Mesenchymal stem cell (in vitro differentiated cells and primary cell): ENCODE measurements around the gene FNDC3B.

Experiments used
- DNase-seq: peaks from one replicate; pipeline ENCODE4 v3.0.0-alpha.2; 2013
- H2AFZ ChIP-seq: one replicate; pipeline ENCODE4 v1.6.1; 2013; ENCODE audit warnings: low read depth, mild to moderate bottlenecking, control low read depth, inconsistent platforms, low read length, moderate library complexity
- H2AK5ac ChIP-seq: 2 replicates; pipeline ENCODE4 v1.6.1; 2013; ENCODE audit warnings: low read length, moderate library complexity, mild to moderate bottlenecking, inconsistent platforms; ENCODE audit not compliant: severe bottlenecking
- H2BK120ac ChIP-seq: one replicate; pipeline ENCODE4 v1.6.1; 2013; ENCODE audit warnings: low read depth, mild to moderate bottlenecking, inconsistent platforms, low read length, moderate library complexity
- H2BK12ac ChIP-seq, 2 experiments: one replicate each; pipeline ENCODE4 v1.6.1; 2013; ENCODE audit warnings: inconsistent platforms in 2 of 2, low read length in 2 of 2, mild to moderate bottlenecking in 2 of 2, moderate library complexity in 2 of 2, control low read depth in 1 of 2
- H2BK15ac ChIP-seq: one replicate; pipeline ENCODE4 v1.6.1; 2013; ENCODE audit warnings: mild to moderate bottlenecking, low read depth, inconsistent platforms; ENCODE audit not compliant: poor library complexity, severe bottlenecking
- H2BK5ac ChIP-seq: 2 replicates; pipeline ENCODE4 v1.6.1; 2013; ENCODE audit warnings: low read depth, mild to moderate bottlenecking, low read length, control low read depth, inconsistent platforms; ENCODE audit not compliant: poor library complexity, severe bottlenecking
- H3K14ac ChIP-seq, 2 experiments: one replicate each; pipeline ENCODE4 v1.6.1; 2013; ENCODE audit warnings: inconsistent platforms in 2 of 2, low read length in 2 of 2, control low read depth in 1 of 2, mild to moderate bottlenecking in 1 of 2, moderate library complexity in 1 of 2
- H3K18ac ChIP-seq, 2 experiments: one replicate each; pipeline ENCODE4 v1.6.1; 2013; ENCODE audit warnings: inconsistent platforms in 2 of 2, low read length in 2 of 2, control low read depth in 1 of 2, low read depth in 1 of 2, mild to moderate bottlenecking in 1 of 2
- H3K23ac ChIP-seq, 2 experiments: one replicate each; pipeline ENCODE4 v1.6.1; 2013; ENCODE audit warnings: inconsistent platforms in 2 of 2, low read length in 2 of 2, mild to moderate bottlenecking in 2 of 2, moderate library complexity in 2 of 2, control low read depth in 1 of 2
- H3K27ac ChIP-seq: 2 replicates; pipeline ENCODE4 v1.5.1; 2013; ENCODE audit warnings: mild to moderate bottlenecking, moderate library complexity, low read length, control low read depth, inconsistent platforms; ENCODE audit not compliant: poor library complexity, severe bottlenecking
- H3K27me3 ChIP-seq, 2 experiments: 2 replicates each; pipeline versions ENCODE4 v1.6.1 to v1.7.0; 2013; ENCODE audit warnings: low read length in 2 of 2, mild to moderate bottlenecking in 2 of 2, moderate library complexity in 2 of 2, control low read depth in 1 of 2, inconsistent platforms in 1 of 2; ENCODE audit not compliant: control insufficient read depth in 1 of 2, insufficient read depth in 1 of 2
- H3K36me3 ChIP-seq, 2 experiments: 2 replicates each; pipeline versions ENCODE4 v1.6.1 to v1.7.0; 2013; ENCODE audit warnings: low read length in 2 of 2, control low read depth in 1 of 2, inconsistent platforms in 1 of 2, low read depth in 1 of 2, mild to moderate bottlenecking in 1 of 2; ENCODE audit not compliant: insufficient read depth in 2 of 2, control insufficient read depth in 1 of 2
- H3K4ac ChIP-seq, 2 experiments: one replicate each; pipeline ENCODE4 v1.6.1; 2013; ENCODE audit warnings: inconsistent platforms in 2 of 2, low read length in 2 of 2, mild to moderate bottlenecking in 2 of 2, moderate library complexity in 2 of 2, control low read depth in 1 of 2, low read depth in 1 of 2
- H3K4me1 ChIP-seq: 2 replicates; pipeline ENCODE4 v1.6.1; 2013; ENCODE audit warnings: low read depth, low read length, control low read depth; ENCODE audit not compliant: control insufficient read depth, insufficient read depth
- H3K4me2 ChIP-seq: 2 replicates; pipeline ENCODE4 v1.6.1; 2013; ENCODE audit warnings: low read length, mild to moderate bottlenecking, inconsistent platforms; ENCODE audit not compliant: poor library complexity, severe bottlenecking
- H3K4me3 ChIP-seq, 2 experiments: 2 replicates each; pipeline versions ENCODE4 v1.5.1 to v1.7.0; 2013; ENCODE audit warnings: low read length in 2 of 2, mild to moderate bottlenecking in 2 of 2, control low read depth in 1 of 2, low read depth in 1 of 2; ENCODE audit not compliant: insufficient read depth in 1 of 2
- H3K79me1 ChIP-seq: replicated peaks from 2 replicates; pipeline ENCODE4 v1.6.1; 2013; ENCODE audit warnings: mild to moderate bottlenecking, control low read depth, low read length, inconsistent platforms; ENCODE audit not compliant: poor library complexity, severe bottlenecking
- H3K9ac ChIP-seq: 2 replicates; pipeline ENCODE4 v1.7.0; 2013; ENCODE audit warnings: mild to moderate bottlenecking, low read length, moderate library complexity
- H3K9me3 ChIP-seq: 2 replicates; pipeline ENCODE4 v1.7.0; 2013; ENCODE audit warnings: mild to moderate bottlenecking, low read length; ENCODE audit not compliant: control insufficient read depth
- H4K8ac ChIP-seq: one replicate; pipeline ENCODE4 v1.6.1; 2013; ENCODE audit warnings: inconsistent platforms, mild to moderate bottlenecking, low read length, moderate library complexity
- H4K91ac ChIP-seq: one replicate; pipeline ENCODE4 v1.6.1; 2013; ENCODE audit warnings: mild to moderate bottlenecking, low read length, inconsistent platforms
- WGBS: methylation state at CpG from one replicate; pipeline ENCODE4 v1.1.7; 2013; ENCODE audit warnings: mixed read lengths; 5-methylcytosine and 5-hydroxymethylcytosine counted together

FNDC3B gene

DNA sequence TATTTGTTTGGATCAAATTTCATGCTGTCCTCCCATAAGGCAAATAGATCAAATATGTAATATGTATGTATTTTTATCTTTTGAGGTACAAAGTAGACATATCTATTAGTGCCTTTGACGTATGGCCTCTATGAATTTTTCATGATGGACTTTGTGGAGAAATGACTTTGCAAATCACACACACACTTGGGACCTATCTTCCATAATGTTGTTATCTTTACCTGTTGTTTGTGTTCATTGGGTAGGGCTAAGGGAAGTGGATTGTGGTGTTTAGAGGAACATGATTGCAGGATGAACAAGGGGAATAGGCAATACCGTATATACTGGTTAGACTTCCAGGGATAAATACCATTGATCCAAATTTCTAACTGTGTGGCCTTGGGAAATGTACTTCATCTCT lies 266.6 kb downstream of the FNDC3B start:
- no peak overlapping the region for H2AK5ac ChIP-seq
- H3K18ac ChIP-seq = peak overlapping the region in 1 of 2 experiments; percentile 28
- no peaks in the 10 kb centered on the region for H3K9me3 ChIP-seq
- H2BK15ac ChIP-seq = no peak overlapping the region
- H4K8ac ChIP-seq = no peak overlapping the region
- H3K14ac ChIP-seq = no peak overlapping the region
- no peak overlapping the region for H3K4me3 ChIP-seq
- no peak overlapping the region for H3K23ac ChIP-seq
- H2BK5ac ChIP-seq = no peak overlapping the region
- H3K4me2 ChIP-seq = no peak overlapping the region
- peak overlapping the region; percentile 27 for H3K9ac ChIP-seq
- H4K91ac ChIP-seq = no peak overlapping the region
- no peak overlapping the region for H3K27ac ChIP-seq
- no peaks in the 10 kb centered on the region for H3K27me3 ChIP-seq
- no peak overlapping the region for H3K4ac ChIP-seq
- H2AFZ ChIP-seq = no peak overlapping the region
- H3K79me1 ChIP-seq = peaks cover 16% of the 10 kb centered on the region
- WGBS = no CpG with 5 or more reads among the region's 2 CpGs
- no peak overlapping the region for H2BK12ac ChIP-seq
- no peak for DNase-seq
- peaks cover 23 to 83% of the 10 kb centered on the region in 2 experiments for H3K36me3 ChIP-seq
- H3K4me1 ChIP-seq = peaks cover 3% of the 10 kb centered on the region
- no peak overlapping the region for H2BK120ac ChIP-seq

DNA sequence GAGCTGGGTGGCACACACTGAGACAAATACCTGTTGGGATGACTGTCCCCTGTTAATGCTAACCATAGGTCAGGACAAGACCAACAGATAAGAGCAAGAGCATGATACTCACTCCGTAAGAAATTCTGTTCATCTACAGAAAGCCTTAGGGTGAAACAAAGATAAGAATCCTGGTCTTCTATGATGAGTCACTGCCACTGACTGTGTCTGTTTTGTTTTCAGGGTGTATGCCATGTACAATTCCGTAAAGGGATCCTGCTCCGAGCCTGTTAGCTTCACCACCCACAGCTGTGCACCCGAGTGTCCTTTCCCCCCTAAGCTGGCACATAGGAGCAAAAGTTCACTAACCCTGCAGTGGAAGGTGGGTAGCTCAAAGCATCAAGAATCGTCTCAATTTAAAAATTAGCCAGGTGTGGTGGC lies 267.8 kb downstream of the FNDC3B start:
- Histone ChIP-seq H3K27ac (peak overlapping the region; percentile 48), H3K79me1 (peaks cover 15% of the 10 kb centered on the region), H3K18ac (peak overlapping the region in 1 of 2 experiments; percentile 1), H3K4ac (no peak overlapping the region), H3K4me2 (no peak overlapping the region), H3K4me1 (peaks cover 3% of the 10 kb centered on the region), H2AK5ac (no peak overlapping the region), H2BK120ac (no peak overlapping the region), H3K14ac (no peak overlapping the region), H2BK15ac (no peak overlapping the region), H3K23ac (no peak overlapping the region), H3K4me3 (no peak overlapping the region), H2BK12ac (no peak overlapping the region), H4K91ac (no peak overlapping the region), H3K27me3 (no peaks in the 10 kb centered on the region), H4K8ac (no peak overlapping the region), H3K9ac (no peak overlapping the region), H3K9me3 (no peaks in the 10 kb centered on the region), H2AFZ (no peak overlapping the region), H2BK5ac (no peak overlapping the region), H3K36me3 (peaks cover 26 to 78% of the 10 kb centered on the region in 2 experiments)
- peak; percentile 77 for DNase-seq
- 42% methylated on average over 5 of the region's 5 CpGs for WGBS

DNA sequence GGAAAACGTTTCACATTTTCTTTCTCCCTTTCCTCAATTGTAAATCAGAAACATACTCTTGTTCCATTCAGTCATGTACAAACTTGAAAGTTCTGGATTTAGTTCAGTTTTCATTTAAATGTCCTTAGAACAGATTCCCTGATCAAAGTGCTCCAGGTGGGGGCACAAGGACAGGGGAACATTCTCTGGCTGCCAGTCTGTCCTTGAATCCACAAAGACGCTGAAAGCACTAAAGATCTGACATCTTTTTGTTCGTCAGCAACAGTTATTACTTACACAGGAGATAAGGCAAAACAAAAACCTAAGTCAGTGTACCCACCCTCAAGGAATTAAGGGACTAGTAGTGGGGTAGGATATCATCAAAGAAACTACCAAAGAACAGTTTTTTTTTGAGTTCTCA lies 269.7 kb downstream of the FNDC3B start:
- no peak overlapping the region for H2AFZ ChIP-seq
- no peaks in the 10 kb centered on the region for H3K27me3 ChIP-seq
- no CpG with 5 or more reads among the region's 3 CpGs for WGBS
- no peak overlapping the region for H3K4me2 ChIP-seq
- H2BK12ac ChIP-seq = no peak overlapping the region
- no peak overlapping the region for H4K8ac ChIP-seq
- no peak overlapping the region for H3K4me3 ChIP-seq
- no peaks in the 10 kb centered on the region for H3K9me3 ChIP-seq
- no peak overlapping the region for H3K23ac ChIP-seq
- H3K9ac ChIP-seq = no peak overlapping the region
- H2BK120ac ChIP-seq = no peak overlapping the region
- H2AK5ac ChIP-seq = no peak overlapping the region
- H3K27ac ChIP-seq = no peak overlapping the region
- H3K4me1 ChIP-seq = peaks cover 6% of the 10 kb centered on the region
- no peak overlapping the region for H2BK15ac ChIP-seq
- DNase-seq = no peak
- no peak overlapping the region for H2BK5ac ChIP-seq
- H4K91ac ChIP-seq = no peak overlapping the region
- no peak overlapping the region for H3K4ac ChIP-seq
- H3K18ac ChIP-seq = no peak overlapping the region
- peaks cover 19% of the 10 kb centered on the region for H3K79me1 ChIP-seq
- H3K36me3 ChIP-seq = peaks cover 26 to 87% of the 10 kb centered on the region in 2 experiments
- no peak overlapping the region for H3K14ac ChIP-seq

DNA sequence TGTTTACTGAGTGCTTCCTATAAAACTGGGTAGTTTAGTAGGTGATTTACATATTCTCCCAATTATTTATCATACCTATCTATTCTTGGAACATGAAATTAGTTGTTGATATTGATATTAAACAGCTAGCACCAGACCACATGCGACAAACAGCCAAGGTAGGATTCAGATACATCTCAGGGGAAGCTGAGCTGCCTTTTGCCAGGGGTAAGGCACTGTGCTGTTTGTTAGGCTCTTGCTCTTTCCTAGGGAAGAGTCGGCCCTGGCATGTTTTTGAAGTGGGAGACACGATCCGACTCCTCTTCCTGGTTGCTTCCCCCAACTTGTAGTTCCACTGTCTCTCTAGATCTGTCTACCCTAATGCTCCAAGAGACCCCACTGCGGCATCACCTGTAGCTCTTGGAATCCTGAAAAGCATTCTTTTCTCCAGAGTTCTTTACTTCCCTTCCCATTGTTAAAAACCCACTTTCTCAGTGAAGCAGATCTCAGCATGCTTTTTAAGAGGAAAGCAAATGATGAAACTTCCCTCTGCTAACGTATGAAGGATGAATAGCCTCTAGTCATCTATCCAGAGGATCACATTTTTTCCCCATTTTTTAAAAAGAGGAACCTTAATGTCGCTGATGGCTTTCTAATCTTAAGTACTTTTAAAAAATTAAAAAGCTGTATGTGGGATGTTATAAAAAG lies 270.5 kb downstream of the FNDC3B start:
- H3K14ac ChIP-seq = no peak overlapping the region
- peaks cover 19% of the 10 kb centered on the region for H3K79me1 ChIP-seq

More for the DNA sequence above, 270.5 kb downstream of the FNDC3B start:
- Histone ChIP-seq H3K9me3 (no peaks in the 10 kb centered on the region), H2BK12ac (no peak overlapping the region), H2AFZ (no peak overlapping the region), H2AK5ac (no peak overlapping the region), H3K9ac (no peak overlapping the region), H2BK5ac (no peak overlapping the region), H3K36me3 (peaks cover 19 to 90% of the 10 kb centered on the region in 2 experiments), H4K91ac (no peak overlapping the region), H3K27me3 (no peaks in the 10 kb centered on the region), H2BK120ac (no peak overlapping the region), H3K4me2 (no peak overlapping the region), H3K27ac (no peak overlapping the region), H2BK15ac (no peak overlapping the region), H3K18ac (no peak overlapping the region), H3K4ac (no peak overlapping the region), H3K23ac (no peak overlapping the region), H3K4me3 (no peak overlapping the region), H3K4me1 (peaks cover 9% of the 10 kb centered on the region), H4K8ac (no peak overlapping the region)
- WGBS = 98% methylated on average over 6 of the region's 7 CpGs
- no peak for DNase-seq
